Measurements from ENCODE around the gene RAD18. TPM values are rescaled to one million over a fixed set of nuclear protein-coding genes. Genes with fewer than 3 reads are reported as not detected.

The RAD18 gene
- total RNA-seq, 2 experiments from 2014 or later: 39.9 to 44.8 TPM

DNA sequence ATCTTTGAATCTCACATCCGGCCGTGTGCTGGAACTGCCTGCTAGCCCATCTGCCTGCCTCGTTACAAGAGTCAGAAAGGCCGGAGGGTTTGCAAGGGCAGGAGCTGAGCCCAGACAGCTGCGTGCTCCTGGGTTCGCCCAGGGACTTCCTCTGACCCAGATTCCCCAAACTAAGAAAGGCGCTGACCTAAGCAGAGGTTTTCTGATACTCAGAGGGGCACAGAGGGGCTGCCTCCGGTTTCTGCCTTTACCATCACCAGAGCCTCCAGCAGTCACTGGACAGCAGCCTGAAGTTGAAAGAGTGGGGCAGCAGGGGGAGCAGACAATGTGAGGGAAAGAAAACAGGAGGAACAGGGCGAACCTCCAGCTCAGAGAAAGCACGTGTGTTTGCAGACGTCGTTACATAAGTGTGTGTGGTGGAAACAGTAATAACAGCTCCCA is 33.4 kb upstream of the RAD18 start:
- no peaks in the 10 kb centered on the region for H4K20me1 ChIP-seq (ENCODE audit: insufficient read depth, low read length)
- TF ChIP-seq EZH2phosphoT487 (IDR thresholded peaks at IDR 0.05; ENCODE audit: borderline replicate concordance, low read depth, low read length): no peak
- TF ChIP-seq, protein P1, sequence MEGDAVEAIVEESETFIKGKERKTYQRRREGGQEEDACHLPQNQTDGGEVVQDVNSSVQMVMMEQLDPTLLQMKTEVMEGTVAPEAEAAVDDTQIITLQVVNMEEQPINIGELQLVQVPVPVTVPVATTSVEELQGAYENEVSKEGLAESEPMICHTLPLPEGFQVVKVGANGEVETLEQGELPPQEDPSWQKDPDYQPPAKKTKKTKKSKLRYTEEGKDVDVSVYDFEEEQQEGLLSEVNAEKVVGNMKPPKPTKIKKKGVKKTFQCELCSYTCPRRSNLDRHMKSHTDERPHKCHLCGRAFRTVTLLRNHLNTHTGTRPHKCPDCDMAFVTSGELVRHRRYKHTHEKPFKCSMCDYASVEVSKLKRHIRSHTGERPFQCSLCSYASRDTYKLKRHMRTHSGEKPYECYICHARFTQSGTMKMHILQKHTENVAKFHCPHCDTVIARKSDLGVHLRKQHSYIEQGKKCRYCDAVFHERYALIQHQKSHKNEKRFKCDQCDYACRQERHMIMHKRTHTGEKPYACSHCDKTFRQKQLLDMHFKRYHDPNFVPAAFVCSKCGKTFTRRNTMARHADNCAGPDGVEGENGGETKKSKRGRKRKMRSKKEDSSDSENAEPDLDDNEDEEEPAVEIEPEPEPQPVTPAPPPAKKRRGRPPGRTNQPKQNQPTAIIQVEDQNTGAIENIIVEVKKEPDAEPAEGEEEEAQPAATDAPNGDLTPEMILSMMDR (conservative IDR thresholded peaks at IDR 0.05; ENCODE audit: low read length): no peak
- H2AFZ ChIP-seq (ENCODE audit: low read length): no peak overlapping the region
- H3K27ac ChIP-seq (ENCODE audit: low read depth, low read length, poor library complexity, severe bottlenecking): no peak overlapping the region
- POLR2A ChIA-PET: interaction anchor here (1.7 kb wide), 1 partner anchor 9 kb away, joined by 7 read pairs; no protein-coding TSS in a partner anchor
- no peaks in the 10 kb centered on the region for H3K9me2 ChIP-seq (ENCODE audit: insufficient read depth, low read length)
- H3K9me3 ChIP-seq (ENCODE audit: low read length): no peaks in the 10 kb centered on the region
- no peak overlapping the region for H3K4me3 ChIP-seq (ENCODE audit: low read depth, low read length, poor library complexity, severe bottlenecking)
- H3K4me2 ChIP-seq (ENCODE audit: low read length): no peak overlapping the region
- no peaks in the 10 kb centered on the region for H3K79me2 ChIP-seq (ENCODE audit: insufficient read depth, low read depth, low read length)
- H3K36me3 ChIP-seq (ENCODE audit: insufficient read depth, low read length): no peaks in the 10 kb centered on the region
- BruUV-seq (replicated peaks): no TSS peak
- intact Hi-C loops (cut with micrococcal nuclease; ENCODE audit: unreplicated experiment): no loop called here
- CTCF ChIA-PET (ENCODE audit: unreplicated experiment): interaction anchor here (0.5 kb wide), 1 partner anchor 42 kb away, joined by 4 read pairs; no protein-coding TSS in a partner anchor
- no peaks in the 10 kb centered on the region for H3K4me1 ChIP-seq (ENCODE audit: insufficient read depth, low read length, poor library complexity, severe bottlenecking)
- DNase-seq (ENCODE audit: low spot score): no peak

DNA sequence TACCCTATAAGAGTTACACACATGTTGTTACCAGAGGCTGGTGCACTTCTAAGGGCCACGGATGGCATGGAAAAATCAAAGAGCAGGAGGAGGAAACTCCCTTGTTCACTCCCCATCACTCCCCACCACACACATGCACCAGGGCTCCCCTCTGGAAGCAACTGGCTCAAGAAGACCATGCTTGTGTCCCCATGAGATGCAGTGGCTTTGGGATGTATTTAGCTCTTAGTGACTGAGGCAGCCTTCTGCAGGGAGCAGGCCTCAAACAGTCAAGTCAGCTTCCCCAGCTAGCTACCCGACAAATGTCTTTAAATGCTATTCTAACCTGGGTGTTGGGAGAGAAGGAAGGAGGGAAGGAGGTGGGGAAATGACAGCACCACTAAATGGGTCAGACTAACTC is 32.9 kb upstream of the RAD18 start:
- TF ChIP-seq, protein P1 (conservative IDR thresholded peaks at IDR 0.05; ENCODE audit: low read length): no peak
- no TSS peak for BruUV-seq (replicated peaks)
- ChIA-PET POLR2A (interaction anchor here (0.7 to 1.7 kb wide), 2 partner anchors 9 to 289 kb away, joined by 3 to 7 read pairs; no protein-coding TSS in a partner anchor), CTCF (ENCODE audit: unreplicated experiment) (interaction anchor here (0.5 kb wide), 1 partner anchor 42 kb away, joined by 4 read pairs; no protein-coding TSS in a partner anchor)
- H3K79me2 ChIP-seq (ENCODE audit: insufficient read depth, low read depth, low read length): no peaks in the 10 kb centered on the region
- H3K27ac ChIP-seq (ENCODE audit: low read depth, low read length, poor library complexity, severe bottlenecking): no peak overlapping the region
- intact Hi-C loops (cut with micrococcal nuclease; ENCODE audit: unreplicated experiment): no loop called here
- no peaks in the 10 kb centered on the region for H3K4me1 ChIP-seq (ENCODE audit: insufficient read depth, low read length, poor library complexity, severe bottlenecking)
- H4K20me1 ChIP-seq (ENCODE audit: insufficient read depth, low read length): no peaks in the 10 kb centered on the region
- H3K4me2 ChIP-seq (ENCODE audit: low read length): no peak overlapping the region
- no peaks in the 10 kb centered on the region for H3K36me3 ChIP-seq (ENCODE audit: insufficient read depth, low read length)
- H3K9me2 ChIP-seq (ENCODE audit: insufficient read depth, low read length): no peaks in the 10 kb centered on the region
- no peak overlapping the region for H2AFZ ChIP-seq (ENCODE audit: low read length)
- DNase-seq (ENCODE audit: low spot score): no peak
- H3K9me3 ChIP-seq (ENCODE audit: low read length): no peaks in the 10 kb centered on the region
- H3K4me3 ChIP-seq (ENCODE audit: low read depth, low read length, poor library complexity, severe bottlenecking): no peak overlapping the region

GRCh38 chr3:8994226-8994625 is 31.0 kb upstream of the RAD18 start:
- Histone ChIP-seq H3K4me3 (ENCODE audit: low read depth, low read length, poor library complexity, severe bottlenecking) (no peak overlapping the region), H3K4me1 (ENCODE audit: insufficient read depth, low read length, poor library complexity, severe bottlenecking) (no peaks in the 10 kb centered on the region), H3K79me2 (ENCODE audit: insufficient read depth, low read depth, low read length) (no peaks in the 10 kb centered on the region), H3K27ac (ENCODE audit: low read depth, low read length, poor library complexity, severe bottlenecking) (no peak overlapping the region), H2AFZ (ENCODE audit: low read length) (no peak overlapping the region), H3K9me3 (ENCODE audit: low read length) (no peaks in the 10 kb centered on the region), H3K9me2 (ENCODE audit: insufficient read depth, low read length) (no peaks in the 10 kb centered on the region), H3K36me3 (ENCODE audit: insufficient read depth, low read length) (no peaks in the 10 kb centered on the region), H4K20me1 (ENCODE audit: insufficient read depth, low read length) (no peaks in the 10 kb centered on the region), H3K4me2 (ENCODE audit: low read length) (no peak overlapping the region)
- intact Hi-C loops (cut with micrococcal nuclease; ENCODE audit: unreplicated experiment): no loop called here
- CTCF ChIA-PET (ENCODE audit: unreplicated experiment): no interaction called here
- TF ChIP-seq, protein P1 (conservative IDR thresholded peaks at IDR 0.05; ENCODE audit: low read length): no peak
- TF ChIP-seq EZH2phosphoT487 (IDR thresholded peaks at IDR 0.05; ENCODE audit: borderline replicate concordance, low read depth, low read length): no peak
- BruUV-seq (replicated peaks): no TSS peak
- POLR2A ChIA-PET: no interaction called here
- no peak for DNase-seq (ENCODE audit: low spot score)
